Gastroesophageal sphincter (tissue), 3 donors: ENCODE results near the gene ACSM2B.
"Not testable (repeated sequence)": the region's sequence is repeated elsewhere in the genome, so short reads cannot be mapped to it uniquely, and the experiment has no call there.

ENCODE experiments used
- CTCF ChIP-seq, 4 experiments: fragments of 200-600 bp in 2 of 4; fragments of 450-650 bp in 2 of 4; sonication (generic) in 1 of 4; IDR thresholded peaks; one replicate each; pipeline ENCODE4 v1.5.1; 2017 to 2019; ENCODE audit warnings: antibody characterized with exemption in 4 of 4, mild to moderate bottlenecking in 2 of 4, moderate library complexity in 2 of 4
- POLR2A ChIP-seq, 2 donors: fragments of 450-650 bp; IDR thresholded peaks; one replicate each; pipeline ENCODE4 v1.6.1; 2017; ENCODE audit warnings: antibody characterized with exemption in 2 of 2, mild to moderate bottlenecking in 2 of 2, moderate library complexity in 1 of 2

GRCh38 chr16:20532284-20532792, 43.8 kb downstream of the ACSM2B start:
- TF ChIP-seq CTCF, POLR2A (IDR thresholded peaks at IDR 0.05): not testable (repeated sequence)
